ENCODE results near the gene TBC1D21. TPM values are rescaled to one million over a fixed set of nuclear protein-coding genes. Genes with fewer than 3 reads are reported as not detected.

The TBC1D21 gene
- total and polyA plus RNA-seq, 2 of the 8 experiments (the other 6 are each of a cell fraction or from before 2014, with no cell fraction given), result not detected

DNA sequence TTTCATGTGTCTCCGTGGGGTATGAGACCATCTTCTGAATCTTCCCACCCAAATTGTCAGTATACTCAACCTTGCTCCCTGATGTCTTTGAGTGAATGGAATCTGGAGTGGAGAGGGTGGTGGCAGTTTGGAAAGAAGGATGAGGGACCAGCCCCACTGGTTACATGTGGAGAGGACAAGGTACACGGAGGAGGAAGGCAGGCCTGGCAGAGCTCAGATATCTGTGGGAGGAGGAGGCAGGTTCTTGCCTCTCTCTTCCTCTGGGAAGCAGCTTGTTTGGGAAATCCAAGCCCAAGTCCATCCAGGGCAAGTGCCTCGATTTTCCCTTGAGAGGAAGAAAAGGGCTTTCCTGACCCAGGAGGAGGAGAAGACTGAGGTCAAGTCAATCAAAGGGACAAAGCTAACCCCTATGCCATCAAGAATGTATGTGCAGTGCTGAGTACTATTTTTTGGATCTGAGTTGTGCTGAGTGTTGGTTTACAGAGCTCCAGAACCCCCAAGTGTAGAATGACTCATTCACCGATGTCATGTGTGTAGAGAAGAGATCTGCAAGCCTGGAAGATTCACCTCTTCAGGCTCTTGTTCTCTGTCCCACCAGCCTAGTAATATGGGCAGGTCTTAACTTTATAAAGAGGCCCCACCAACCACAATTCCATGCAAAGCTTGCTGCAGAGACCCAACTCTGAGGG is 33.1 kb downstream of the TBC1D21 start (continued):
- TF ChIP-seq PHF8 (conservative IDR thresholded peaks at IDR 0.05; ENCODE audit: low read depth, low read length), result no peak
- TF ChIP-seq, protein P1, sequence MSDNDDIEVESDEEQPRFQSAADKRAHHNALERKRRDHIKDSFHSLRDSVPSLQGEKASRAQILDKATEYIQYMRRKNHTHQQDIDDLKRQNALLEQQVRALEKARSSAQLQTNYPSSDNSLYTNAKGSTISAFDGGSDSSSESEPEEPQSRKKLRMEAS (IDR thresholded peaks at IDR 0.05), result no peak
- TF ChIP-seq GABPA (IDR thresholded peaks at IDR 0.05; ENCODE audit: borderline replicate concordance, insufficient read depth, low read length), result no peak
- no peak for TF ChIP-seq CHD2 (IDR thresholded peaks at IDR 0.05; ENCODE audit: low read length)
- TF ChIP-seq POLR2AphosphoS5 (IDR thresholded peaks at IDR 0.05; ENCODE audit: low read depth, low read length), result no peak
- TF ChIP-seq HDAC6 (IDR thresholded peaks at IDR 0.05; ENCODE audit: low read depth, low read length), result no peak

All from H1 (cell line).